T-cell (primary cell): ENCODE results near the gene MTURN. TPM values are rescaled to one million over a fixed set of nuclear protein-coding genes. Genes with fewer than 3 reads are reported as not detected.

Experiments
- ATAC-seq, 4 experiments: fragments of 200-7000 bp in 3 of 4; fragments of 150-1000 bp in 1 of 4; cut with Tn5 transposase; replicated peaks in 1 of 4; 1 replicate in 3 of 4; 2 replicates in 1 of 4; pipeline ENCODE4 v1.10.0; 2021; ENCODE audit warnings: moderate library complexity in 3 of 4, mild to moderate bottlenecking in 2 of 4, moderate number of reproducible peaks in 1 of 4
- CTCF ChIA-PET, 2 donors: fragments of 300-600 bp; sonication (Branson Sonifier 250); formaldehyde crosslinking; loops; one replicate each; lab custom pipeline; 2022; ENCODE audit warnings: antibody characterized with exemption in 2 of 2; lab: Charles Lee
- POLR2A ChIA-PET, 2 donors: fragments of 300-600 bp; sonication (Branson Sonifier 250); formaldehyde crosslinking; loops; one replicate each; lab custom pipeline; 2022; ENCODE audit warnings: antibody characterized with exemption in 2 of 2; lab: Charles Lee
- DNase-seq, 35 experiments: peaks; one replicate each; pipeline versions ENCODE4 v3.0.0 to v3.0.0-alpha.2; 2013 to 2023
- H3K27ac ChIP-seq: one replicate; pipeline ENCODE4 v1.5.1; 2013; ENCODE audit warnings: low read length
- H3K27me3 ChIP-seq, 2 experiments: replicated peaks in 1 of 2; 1 replicate in 1 of 2; 2 replicates in 1 of 2; pipeline versions ENCODE4 v1.6.1 to v1.7.0; 2013; ENCODE audit warnings: low read length in 1 of 2, mixed read lengths in 1 of 2; ENCODE audit not compliant: control insufficient read depth in 2 of 2, insufficient read depth in 2 of 2; ENCODE audit errors: extremely low read depth in 1 of 2
- H3K36me3 ChIP-seq, 2 donors: 1 replicate in 1 of 2; 2 replicates in 1 of 2; pipeline versions ENCODE4 v1.6.1 to v1.7.0; 2013; ENCODE audit warnings: low read length in 1 of 2; ENCODE audit not compliant: control insufficient read depth in 2 of 2, insufficient read depth in 1 of 2; ENCODE audit errors: extremely low read depth in 1 of 2
- H3K4me1 ChIP-seq, 2 experiments: 1 replicate in 1 of 2; 2 replicates in 1 of 2; pipeline versions ENCODE4 v1.6.1 to v1.7.0; 2013; ENCODE audit warnings: low read length in 2 of 2, mixed read lengths in 1 of 2; ENCODE audit not compliant: insufficient read depth in 2 of 2, control insufficient read depth in 1 of 2; ENCODE audit errors: extremely low read depth in 1 of 2
- H3K4me3 ChIP-seq, 2 donors: 1 replicate in 1 of 2; 2 replicates in 1 of 2; pipeline versions ENCODE4 v1.5.1 to v1.7.0; 2013; ENCODE audit warnings: mild to moderate bottlenecking in 2 of 2, low read length in 1 of 2, moderate library complexity in 1 of 2; ENCODE audit not compliant: control insufficient read depth in 1 of 2; ENCODE audit errors: extremely low read depth in 1 of 2
- H3K9me3 ChIP-seq: 2 replicates; pipeline ENCODE4 v1.7.0; 2013
- H3K27ac Mint-ChIP-seq, 2 donors: one replicate each; pipeline ENCODE4 v1.8.0; 2020 to 2021; ENCODE audit warnings: mild to moderate bottlenecking in 2 of 2, mixed read lengths in 2 of 2
- H3K27me3 Mint-ChIP-seq, 2 donors: one replicate each; pipeline ENCODE4 v1.8.0; 2021 to 2022; ENCODE audit warnings: mixed read lengths in 2 of 2
- H3K36me3 Mint-ChIP-seq: one replicate; pipeline ENCODE4 v1.8.0; 2021; ENCODE audit warnings: mixed read lengths
- H3K4me1 Mint-ChIP-seq, 3 donors: one replicate each; pipeline ENCODE4 v1.8.0; 2020 to 2022; ENCODE audit warnings: mixed read lengths in 3 of 3, mild to moderate bottlenecking in 1 of 3
- H3K4me3 Mint-ChIP-seq, 3 donors: one replicate each; pipeline ENCODE4 v1.8.0; 2020 to 2022; ENCODE audit warnings: mild to moderate bottlenecking in 3 of 3, mixed read lengths in 3 of 3, moderate library complexity in 3 of 3
- H3K9me3 Mint-ChIP-seq, 3 donors: one replicate each; pipeline ENCODE4 v1.8.0; 2020 to 2022; ENCODE audit warnings: mixed read lengths in 3 of 3
- WGBS: methylation state at CpG from one replicate; pipeline ENCODE4 v1.1.5; 2013; ENCODE audit warnings: missing lambda C conversion rate; ENCODE audit not compliant: insufficient coverage; 5-methylcytosine and 5-hydroxymethylcytosine counted together
- total RNA-seq, 35 experiments: library from RNA in 6 of 35; stranded (reverse) in 6 of 35; fragments of 120-200 nt in 1 of 35; gene quantifications; one replicate each; pipeline versions ENCODE4 v1.2.1 to v1.2.4 and lab custom pipeline; 2013 to 2026

The MTURN gene
- total RNA-seq, 5 donors from 2014 or later (not counting 1 experiment from before 2014, with no cell fraction given), result 17.3 to 26.3 (median 22.8) TPM

DNA sequence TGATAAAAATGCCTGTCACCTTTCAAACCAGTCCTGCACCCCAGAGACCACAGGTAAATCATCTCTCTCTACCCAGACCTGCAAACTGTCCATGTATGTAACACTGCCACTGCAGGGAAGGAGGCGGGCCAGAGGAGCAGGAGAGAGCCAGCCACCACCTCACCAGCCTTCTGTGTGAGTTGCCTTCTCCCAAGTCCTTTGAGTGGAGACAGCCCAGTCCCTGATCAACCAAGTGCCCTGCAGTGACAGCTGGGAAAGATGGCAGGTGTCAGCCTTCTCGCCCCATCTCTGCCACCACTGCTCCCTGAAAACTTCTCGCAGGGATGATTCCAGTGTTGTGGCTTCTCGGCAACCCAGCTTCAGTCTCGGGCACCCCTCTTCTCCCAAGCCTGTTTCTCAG, 42.4 kb downstream of the MTURN start:
- H3K36me3 ChIP-seq, result no peaks in the 10 kb centered on the region
- no peaks in the 10 kb centered on the region for H3K27me3 Mint-ChIP-seq
- ChIA-PET CTCF (no interaction called here), POLR2A (no interaction called here)
- H3K4me3 ChIP-seq, result no peak overlapping the region
- 94% methylated on average over 5 of the region's 5 CpGs for WGBS
- no peaks in the 10 kb centered on the region for H3K9me3 ChIP-seq
- H3K9me3 Mint-ChIP-seq, result no peaks in the 10 kb centered on the region
- H3K4me1 Mint-ChIP-seq, result peaks cover 7 to 18% (median 9%) of the 10 kb centered on the region in 3 donors
- DNase-seq (no peak), ATAC-seq (no peak)
- no peak overlapping the region for H3K27ac ChIP-seq
- no peak overlapping the region for H3K4me3 Mint-ChIP-seq
- no peak overlapping the region for H3K27ac Mint-ChIP-seq
- peaks cover 0 to 16% of the 10 kb centered on the region in 2 experiments for H3K4me1 ChIP-seq
- H3K27me3 ChIP-seq, result no peaks in the 10 kb centered on the region
- no peaks in the 10 kb centered on the region for H3K36me3 Mint-ChIP-seq

DNA sequence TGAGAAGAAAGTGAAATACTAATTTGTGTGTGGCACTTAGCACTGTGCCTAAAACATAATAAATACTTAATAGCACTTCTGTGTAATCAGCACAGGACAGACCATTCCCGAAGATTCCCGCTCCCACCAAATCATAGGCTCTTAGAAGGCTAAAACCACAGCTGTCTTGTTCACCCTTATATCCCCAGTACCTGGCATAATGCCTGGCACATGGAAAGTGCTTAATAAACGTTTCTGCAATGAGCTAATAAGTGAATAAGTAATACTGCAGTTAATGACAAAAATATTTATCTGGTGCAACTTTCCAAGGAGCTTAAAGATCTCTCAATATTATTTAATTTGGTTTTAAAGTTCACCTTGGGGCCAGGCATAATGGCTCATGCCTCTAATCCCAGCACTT, 43.2 kb downstream of the MTURN start:
- H3K27me3 Mint-ChIP-seq, result no peaks in the 10 kb centered on the region

DNA sequence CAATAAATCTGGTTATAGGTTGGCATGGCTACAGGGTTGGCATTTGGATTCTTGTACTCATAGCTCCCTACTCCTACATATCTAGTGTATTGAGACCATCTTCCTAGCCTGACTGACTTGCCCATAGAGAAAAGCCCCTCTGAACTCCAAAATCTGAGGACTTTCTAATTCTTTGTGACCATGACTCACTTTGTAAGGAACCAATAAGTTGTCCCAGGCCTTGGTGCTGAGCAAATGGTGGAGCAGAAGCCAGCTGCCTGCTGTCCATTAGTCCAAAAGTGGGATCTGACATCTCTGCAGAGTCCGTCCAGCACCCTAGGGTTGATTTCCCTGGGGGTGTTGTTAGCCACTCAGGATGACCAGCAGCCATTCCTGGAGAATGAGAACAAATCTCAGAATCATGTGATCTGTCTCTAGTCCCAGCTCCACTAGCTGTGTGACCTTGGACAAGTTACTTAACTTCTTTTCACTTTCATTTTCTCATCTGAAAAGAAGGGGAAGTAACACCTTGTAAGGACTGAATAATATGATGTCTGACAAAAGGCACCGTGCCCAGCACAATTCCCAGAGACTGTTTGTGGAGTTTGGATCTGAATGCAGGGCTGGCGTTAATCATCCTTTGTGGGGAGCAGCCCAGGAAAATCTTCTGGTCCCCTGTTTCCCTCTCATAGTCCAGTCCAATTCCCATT, 44.1 kb downstream of the MTURN start:
- H3K4me1 ChIP-seq, result peaks cover 0 to 16% of the 10 kb centered on the region in 2 experiments
- ATAC-seq (no peak), DNase-seq (peak in 1 of 35 experiments; percentile 20)
- no peaks in the 10 kb centered on the region for H3K27me3 ChIP-seq
- H3K27me3 Mint-ChIP-seq, result no peaks in the 10 kb centered on the region
- H3K36me3 Mint-ChIP-seq, result no peaks in the 10 kb centered on the region
- H3K4me1 Mint-ChIP-seq, result peaks cover 7 to 18% (median 9%) of the 10 kb centered on the region in 3 donors
- peak overlapping the region in 1 of 2 donors; percentile 21 for H3K27ac Mint-ChIP-seq
- ChIA-PET POLR2A (no interaction called here), CTCF (interaction anchor here in 1 of 2 donors (0.6 to 0.8 kb wide), 2 partner anchors 15 to 1257 kb away, joined by 3 to 5 read pairs; no protein-coding TSS in a partner anchor)
- WGBS, result 56% methylated on average over 2 of the region's 3 CpGs
- H3K4me3 ChIP-seq, result no peak overlapping the region
- H3K4me3 Mint-ChIP-seq, result no peak overlapping the region
- H3K27ac ChIP-seq, result no peak overlapping the region
- H3K9me3 ChIP-seq, result no peaks in the 10 kb centered on the region
- no peaks in the 10 kb centered on the region for H3K9me3 Mint-ChIP-seq
- no peaks in the 10 kb centered on the region for H3K36me3 ChIP-seq

More for the DNA sequence above, 43.2 kb downstream of the MTURN start:
- ATAC-seq (no peak), DNase-seq (no peak)
- Histone ChIP-seq H3K4me1 (peaks cover 0 to 16% of the 10 kb centered on the region in 2 experiments), H3K4me3 (no peak overlapping the region), H3K27ac (no peak overlapping the region), H3K27me3 (no peaks in the 10 kb centered on the region), H3K9me3 (no peaks in the 10 kb centered on the region), H3K36me3 (no peaks in the 10 kb centered on the region)
- CTCF ChIA-PET, result interaction anchor here in 1 of 2 donors (0.8 kb wide), 1 partner anchor 1256 kb away, joined by 3 read pairs; no protein-coding TSS in a partner anchor
- H3K27ac Mint-ChIP-seq, result no peak overlapping the region
- peaks cover 7 to 18% (median 9%) of the 10 kb centered on the region in 3 donors for H3K4me1 Mint-ChIP-seq
- POLR2A ChIA-PET, result no interaction called here
- no peak overlapping the region for H3K4me3 Mint-ChIP-seq
- no peaks in the 10 kb centered on the region for H3K9me3 Mint-ChIP-seq
- H3K36me3 Mint-ChIP-seq, result no peaks in the 10 kb centered on the region
- WGBS, result no CpG with 5 or more reads among the region's 3 CpGs

DNA sequence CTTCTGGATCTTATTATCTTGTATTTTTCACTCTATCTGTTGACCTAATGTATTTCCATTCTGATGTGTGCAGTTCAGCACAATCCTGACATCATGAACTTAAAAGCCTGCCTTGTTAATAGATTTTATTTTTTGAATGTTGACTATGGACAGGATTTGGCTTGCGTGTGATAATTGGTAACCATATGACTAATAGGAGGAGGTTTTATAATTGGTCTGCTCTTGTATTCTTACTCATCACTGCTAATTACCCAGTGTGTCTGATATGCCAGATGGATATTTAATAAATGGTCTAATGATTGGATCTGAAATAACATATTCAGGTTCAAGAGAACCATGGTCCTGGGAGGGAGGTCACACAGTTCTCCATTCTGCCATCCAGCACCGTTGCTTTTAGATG, 45.9 kb downstream of the MTURN start:
- no peaks in the 10 kb centered on the region for H3K9me3 ChIP-seq
- Mint-ChIP-seq H3K36me3 (no peaks in the 10 kb centered on the region), H3K4me3 (no peak overlapping the region), H3K9me3 (no peaks in the 10 kb centered on the region), H3K27ac (no peak overlapping the region), H3K4me1 (peaks cover 7 to 18% (median 9%) of the 10 kb centered on the region in 3 donors), H3K27me3 (no peaks in the 10 kb centered on the region)
- ChIA-PET POLR2A (interaction anchor here (0.5 to 0.7 kb wide), 2 partner anchors 9 to 189 kb away, joined by 3 read pairs; no protein-coding TSS in a partner anchor), CTCF (no interaction called here)
- H3K4me1 ChIP-seq, result peaks cover 0 to 16% of the 10 kb centered on the region in 2 experiments
- DNase-seq (no peak), ATAC-seq (no peak)
- H3K27me3 ChIP-seq, result no peaks in the 10 kb centered on the region
- H3K36me3 ChIP-seq, result no peaks in the 10 kb centered on the region
- no peak overlapping the region for H3K4me3 ChIP-seq
- no CpG with 5 or more reads among the region's 2 CpGs for WGBS
- H3K27ac ChIP-seq, result no peak overlapping the region

DNA sequence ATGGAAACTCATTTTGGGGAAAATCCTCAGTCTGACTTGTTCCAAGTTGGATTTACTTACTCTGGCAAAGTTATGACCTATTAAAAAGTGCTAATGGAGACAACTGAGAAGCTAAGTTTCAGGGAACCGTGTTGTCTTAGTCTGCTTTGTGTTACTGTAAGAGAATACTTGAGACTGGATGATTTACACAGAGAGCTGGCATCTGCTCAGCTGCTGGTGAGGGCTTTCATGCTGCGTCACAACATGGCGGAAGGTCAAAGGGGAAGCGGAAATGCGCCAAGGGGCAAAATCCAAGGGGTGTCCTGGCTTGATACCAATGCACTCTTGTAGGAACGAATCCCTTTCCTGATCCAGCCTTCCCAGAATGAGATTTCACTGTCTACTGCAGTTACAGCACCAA, 46.4 kb downstream of the MTURN start:
- POLR2A ChIA-PET, result no interaction called here
- Mint-ChIP-seq H3K4me1 (peaks cover 7 to 18% (median 9%) of the 10 kb centered on the region in 3 donors), H3K9me3 (peaks cover 0 to 1% (median 0%) of the 10 kb centered on the region in 3 donors), H3K4me3 (no peak overlapping the region), H3K36me3 (no peaks in the 10 kb centered on the region), H3K27me3 (no peaks in the 10 kb centered on the region), H3K27ac (no peak overlapping the region)
- WGBS, result 88% methylated on average over 5 of the region's 6 CpGs
- H3K27me3 ChIP-seq, result no peaks in the 10 kb centered on the region
- CTCF ChIA-PET, result no interaction called here
- H3K4me1 ChIP-seq, result peaks cover 0 to 13% of the 10 kb centered on the region in 2 experiments
- no peak overlapping the region for H3K4me3 ChIP-seq
- no peaks in the 10 kb centered on the region for H3K36me3 ChIP-seq
- no peak for DNase-seq
- ATAC-seq, result no peak
- H3K27ac ChIP-seq, result no peak overlapping the region
- H3K9me3 ChIP-seq, result no peaks in the 10 kb centered on the region

DNA sequence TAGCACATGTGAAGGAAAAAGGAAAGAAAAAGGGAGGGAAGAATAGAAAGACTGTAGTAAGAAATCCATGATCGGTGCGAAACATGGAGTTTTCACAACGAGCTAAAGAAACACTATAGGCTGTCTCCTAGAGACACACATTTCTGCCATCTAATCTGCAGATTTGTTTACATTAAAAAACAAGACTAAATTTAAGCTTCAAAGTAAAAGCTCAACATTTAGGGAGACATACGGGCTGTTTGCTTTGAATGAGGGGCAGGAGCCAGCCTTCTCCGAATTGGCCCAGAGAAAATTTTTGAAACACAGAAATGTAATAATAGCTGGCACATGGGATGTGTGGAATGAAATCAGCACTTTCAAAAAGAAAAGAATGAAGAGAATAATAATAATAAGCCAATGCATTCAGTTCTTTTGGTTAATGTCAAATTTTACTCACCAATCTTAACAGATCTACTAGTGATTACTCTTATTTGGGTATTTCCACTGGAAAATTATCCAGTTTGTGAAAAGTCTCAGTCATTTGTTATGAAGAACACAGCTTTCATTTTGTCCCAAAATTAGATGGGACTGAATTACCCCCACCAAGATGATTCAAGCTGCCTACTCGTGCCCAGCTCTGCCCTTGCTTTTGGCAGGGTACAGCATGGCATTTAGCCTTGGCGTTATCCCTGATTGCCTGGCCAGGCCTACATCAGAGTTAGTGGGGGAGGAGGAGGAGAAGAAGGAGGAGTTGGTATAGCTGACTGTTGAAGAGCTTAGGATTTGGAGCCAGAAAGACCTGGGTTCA, 47.1 kb downstream of the MTURN start:
- DNase-seq (no peak), ATAC-seq (no peak)
- Histone ChIP-seq H3K9me3 (no peaks in the 10 kb centered on the region), H3K27me3 (no peaks in the 10 kb centered on the region), H3K4me1 (peaks cover 0 to 8% of the 10 kb centered on the region in 2 experiments), H3K36me3 (no peaks in the 10 kb centered on the region), H3K27ac (no peak overlapping the region), H3K4me3 (no peak overlapping the region)
- H3K27ac Mint-ChIP-seq, result no peak overlapping the region
- H3K4me3 Mint-ChIP-seq, result no peak overlapping the region
- peaks cover 7 to 15% (median 9%) of the 10 kb centered on the region in 3 donors for H3K4me1 Mint-ChIP-seq
- POLR2A ChIA-PET, result interaction anchor here in 1 of 2 donors (0.7 kb wide), 1 partner anchor 118 kb away, joined by 5 read pairs; no protein-coding TSS in a partner anchor
- H3K36me3 Mint-ChIP-seq, result no peaks in the 10 kb centered on the region
- WGBS, result 100% methylated on average over 1 of the region's 7 CpGs
- H3K9me3 Mint-ChIP-seq, result peaks cover 0 to 8% (median 0%) of the 10 kb centered on the region in 3 donors
- CTCF ChIA-PET, result interaction anchor here in 1 of 2 donors (0.6 kb wide), 1 partner anchor 183 kb away, joined by 3 read pairs; no protein-coding TSS in a partner anchor
- no peaks in the 10 kb centered on the region for H3K27me3 Mint-ChIP-seq
